NCI-H748 treated with DMSO at 0.1 percent for 48 hours (cell line): ENCODE results near the gene COL20A1.

Experiments
- DNase-seq: peaks from one replicate; lab custom pipeline; 2025; lab: John Stamatoyannopoulos, UW

COL20A1 gene

GRCh38 chr20:63320041-63320511, 27.1 kb downstream of the COL20A1 start:
- DNase-seq, result no peak

- no peak for DNase-seq
These were observed 27.7 kb downstream of the COL20A1 start for GRCh38 chr20:63320616-63321147.

GRCh38 chr20:63321148-63321831, 28.3 kb downstream of the COL20A1 start:
- no peak for DNase-seq

GRCh38 chr20:63322146-63322932, 29.4 kb downstream of the COL20A1 start:
- no peak for DNase-seq

- DNase-seq, result no peak
These were observed 29.9 kb downstream of the COL20A1 start for GRCh38 chr20:63322933-63323273.

- DNase-seq, result no peak
These were observed 30.5 kb downstream of the COL20A1 start for GRCh38 chr20:63323357-63323981.

- DNase-seq, result no peak
These were observed 32.1 kb downstream of the COL20A1 start for GRCh38 chr20:63325021-63325471.

GRCh38 chr20:63325554-63326313, 32.7 kb downstream of the COL20A1 start:
- DNase-seq, result no peak

GRCh38 chr20:63326314-63327230, 33.6 kb downstream of the COL20A1 start:
- no peak for DNase-seq

GRCh38 chr20:63327231-63327745, 34.3 kb downstream of the COL20A1 start:
- no peak for DNase-seq

- DNase-seq, result no peak
These were observed 35.2 kb downstream of the COL20A1 start for GRCh38 chr20:63328026-63328700.

- no peak for DNase-seq
These were observed 35.8 kb downstream of the COL20A1 start for GRCh38 chr20:63328718-63329275.

GRCh38 chr20:63329331-63330083, 36.5 kb downstream of the COL20A1 start:
- DNase-seq, result no peak

GRCh38 chr20:63330084-63330760, 37.2 kb downstream of the COL20A1 start:
- DNase-seq, result no peak

GRCh38 chr20:63330940-63331339, 38.0 kb downstream of the COL20A1 start:
- DNase-seq, result no peak

- DNase-seq, result no peak
These were observed 38.9 kb downstream of the COL20A1 start for GRCh38 chr20:63331741-63332400.

- DNase-seq, result no peak
These were observed 39.7 kb downstream of the COL20A1 start for GRCh38 chr20:63332488-63333240.
